Subcutaneous abdominal adipose tissue (tissue), 5 donors: ENCODE data around the gene IDI1.

ENCODE experiments used
- H3K27ac ChIP-seq: one replicate; pipeline ENCODE4 v1.7.0; 2013; ENCODE audit warnings: low read depth, mild to moderate bottlenecking, inconsistent platforms, low read length, moderate library complexity
- H3K27me3 ChIP-seq, 5 donors: one replicate each; pipeline ENCODE4 v1.7.0; 2013; ENCODE audit warnings: low read length in 5 of 5, inconsistent platforms in 1 of 5; ENCODE audit not compliant: control insufficient read depth in 5 of 5, insufficient read depth in 4 of 5
- H3K36me3 ChIP-seq, 5 donors: one replicate each; pipeline ENCODE4 v1.7.0; 2013; ENCODE audit warnings: low read length in 5 of 5; ENCODE audit not compliant: control insufficient read depth in 5 of 5, insufficient read depth in 5 of 5
- H3K4me1 ChIP-seq, 5 donors: one replicate each; pipeline ENCODE4 v1.7.0; 2013; ENCODE audit warnings: low read length in 5 of 5, mild to moderate bottlenecking in 3 of 5, moderate library complexity in 1 of 5; ENCODE audit not compliant: control insufficient read depth in 5 of 5, insufficient read depth in 5 of 5
- H3K4me3 ChIP-seq, 5 donors: one replicate each; pipeline ENCODE4 v1.7.0; 2013; ENCODE audit warnings: low read length in 5 of 5, low read depth in 1 of 5
- H3K9ac ChIP-seq, 5 donors: one replicate each; pipeline ENCODE4 v1.7.0; 2013; ENCODE audit warnings: low read length in 5 of 5, mild to moderate bottlenecking in 4 of 5, moderate library complexity in 3 of 5
- H3K9me3 ChIP-seq, 5 donors: one replicate each; pipeline ENCODE4 v1.7.0; 2013; ENCODE audit warnings: low read length in 5 of 5; ENCODE audit not compliant: control insufficient read depth in 5 of 5
- donor health status: healthy.
- donor health status: healthy.
- donor health status: healthy.
- donor health status: healthy.
- donor health status: healthy.

The IDI1 gene

DNA sequence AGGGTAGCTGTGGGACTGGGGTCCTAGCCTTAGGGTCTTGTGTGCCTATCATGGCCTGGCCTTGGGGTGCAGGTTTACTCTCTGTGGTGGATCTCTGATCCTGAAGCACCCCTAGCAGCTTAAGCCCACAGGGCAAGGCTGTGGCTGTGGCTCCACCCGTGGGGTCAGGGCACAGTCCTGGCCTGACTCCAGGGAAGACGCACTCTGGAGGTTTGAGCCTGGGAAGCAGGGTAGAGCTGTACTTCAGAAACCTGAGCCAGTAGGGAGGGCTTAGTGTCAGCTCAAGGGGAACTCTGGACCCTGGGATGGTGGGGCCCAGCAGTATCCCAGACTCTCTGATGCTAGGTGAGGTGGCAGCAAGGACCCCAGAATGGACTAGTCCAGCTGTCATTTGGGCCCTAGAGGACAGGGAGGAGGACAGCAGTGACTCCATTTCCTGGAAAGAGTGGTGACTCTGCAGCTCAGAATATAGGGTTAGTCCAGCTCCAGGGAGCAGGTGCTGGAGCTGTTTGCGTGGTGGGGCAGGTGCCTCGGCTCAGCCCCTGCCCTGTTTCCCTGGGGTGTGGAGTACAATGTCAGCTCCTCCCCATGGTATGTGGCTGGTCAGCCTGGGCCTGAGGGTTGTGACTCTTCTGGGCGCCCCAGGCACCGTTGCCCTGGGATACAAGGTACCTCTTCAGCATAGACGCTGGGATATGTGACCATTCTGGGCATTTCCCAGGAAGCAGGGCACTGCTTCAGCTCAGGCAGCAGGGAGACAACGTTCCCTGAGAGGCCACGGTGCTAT is 44.8 kb downstream of the IDI1 start:
- no peaks in the 10 kb centered on the region for H3K27me3 ChIP-seq
- H3K4me1 ChIP-seq: peaks cover 0 to 6% (median 0%) of the 10 kb centered on the region in 5 donors
- peaks cover 32 to 100% (median 92%) of the 10 kb centered on the region in 5 donors for H3K36me3 ChIP-seq

GRCh38 chr10:1002425-1003006 is 46.4 kb downstream of the IDI1 start:
- H3K4me3 ChIP-seq: no peak overlapping the region
- peaks cover 0 to 6% (median 0%) of the 10 kb centered on the region in 5 donors for H3K4me1 ChIP-seq
- peaks cover 0 to 14% (median 7%) of the 10 kb centered on the region in 5 donors for H3K9me3 ChIP-seq
- no peaks in the 10 kb centered on the region for H3K27me3 ChIP-seq
- H3K27ac ChIP-seq: no peak overlapping the region
- H3K9ac ChIP-seq: no peak overlapping the region
- peaks cover 27 to 100% (median 94%) of the 10 kb centered on the region in 5 donors for H3K36me3 ChIP-seq

More for the DNA sequence above, 44.8 kb downstream of the IDI1 start:
- peaks cover 0 to 14% (median 7%) of the 10 kb centered on the region in 5 donors for H3K9me3 ChIP-seq
- H3K27ac ChIP-seq: no peak overlapping the region
- H3K4me3 ChIP-seq: no peak overlapping the region
- H3K9ac ChIP-seq: no peak overlapping the region

DNA sequence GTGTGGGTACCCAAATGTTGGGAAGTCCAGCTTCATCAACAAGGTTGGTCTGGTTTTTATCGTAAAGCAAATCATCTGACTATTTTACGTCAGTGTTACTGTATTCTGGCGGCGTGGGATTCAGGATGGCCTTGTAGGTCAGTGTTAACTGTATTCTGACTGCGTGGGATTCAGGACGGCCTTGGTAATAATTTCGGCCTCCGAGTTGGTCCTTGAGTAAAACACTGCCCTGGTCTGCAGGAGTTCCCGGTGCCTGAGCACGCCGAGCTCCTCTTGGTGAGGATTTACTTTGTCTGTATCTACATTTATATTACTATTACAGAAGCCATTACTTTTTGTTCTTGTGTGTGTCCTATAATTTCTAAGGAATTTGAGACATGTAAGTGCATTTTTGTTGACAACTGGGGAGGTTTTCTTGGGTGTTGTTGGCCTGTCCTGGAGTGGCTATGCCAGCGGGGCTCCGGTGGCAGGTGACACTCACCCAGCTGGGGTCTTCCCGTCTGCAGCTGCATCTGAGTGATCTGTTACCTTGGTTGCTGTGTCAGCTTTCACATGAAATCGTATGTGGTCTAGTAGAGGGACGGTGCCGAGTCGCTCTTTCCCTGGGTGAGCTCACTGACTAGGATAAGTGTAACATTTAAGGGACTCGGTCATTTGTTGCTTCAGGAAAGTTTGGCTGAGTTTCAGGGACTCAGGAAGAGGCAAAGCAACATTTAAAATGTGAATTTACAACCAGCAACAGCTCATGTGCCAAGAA is 51.5 kb downstream of the IDI1 start:
- Histone ChIP-seq H3K27me3 (no peaks in the 10 kb centered on the region), H3K4me3 (no peak overlapping the region), H3K9me3 (peaks cover 0 to 5% (median 0%) of the 10 kb centered on the region in 5 donors), H3K27ac (no peak overlapping the region), H3K36me3 (peaks cover 15 to 78% (median 71%) of the 10 kb centered on the region in 5 donors), H3K9ac (no peak overlapping the region), H3K4me1 (peaks cover 0 to 16% (median 10%) of the 10 kb centered on the region in 5 donors)

GRCh38 chr10:996031-996430 is 52.9 kb downstream of the IDI1 start:
- Histone ChIP-seq H3K9me3 (no peaks in the 10 kb centered on the region), H3K36me3 (peaks cover 6 to 64% (median 63%) of the 10 kb centered on the region in 5 donors), H3K27ac (no peak overlapping the region), H3K4me3 (no peak overlapping the region), H3K27me3 (no peaks in the 10 kb centered on the region), H3K9ac (no peak overlapping the region), H3K4me1 (peaks cover 0 to 19% (median 11%) of the 10 kb centered on the region in 5 donors)

DNA sequence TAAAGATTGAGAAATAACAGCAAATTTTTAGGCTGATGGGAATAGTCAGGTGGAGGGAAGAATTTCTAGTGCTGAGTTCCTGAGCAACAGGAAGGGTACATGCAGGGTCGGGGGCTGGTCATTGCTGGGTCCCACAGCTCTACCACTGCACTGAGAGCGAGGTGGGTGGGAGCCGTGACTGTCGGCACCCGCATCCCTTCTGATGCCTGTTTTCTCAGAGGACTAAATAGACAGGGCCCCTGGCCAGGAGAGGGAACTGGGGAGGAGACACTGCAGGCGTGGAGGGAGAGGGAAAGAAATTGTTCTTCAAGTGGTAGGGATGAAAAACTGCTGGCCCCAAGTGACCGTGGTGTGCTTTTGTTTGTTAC is 53.4 kb downstream of the IDI1 start:
- Histone ChIP-seq H3K9me3 (no peaks in the 10 kb centered on the region), H3K9ac (no peak overlapping the region), H3K4me1 (peaks cover 0 to 23% (median 11%) of the 10 kb centered on the region in 5 donors), H3K36me3 (peaks cover 2 to 63% (median 62%) of the 10 kb centered on the region in 5 donors), H3K27me3 (no peaks in the 10 kb centered on the region), H3K4me3 (no peak overlapping the region), H3K27ac (no peak overlapping the region)

DNA sequence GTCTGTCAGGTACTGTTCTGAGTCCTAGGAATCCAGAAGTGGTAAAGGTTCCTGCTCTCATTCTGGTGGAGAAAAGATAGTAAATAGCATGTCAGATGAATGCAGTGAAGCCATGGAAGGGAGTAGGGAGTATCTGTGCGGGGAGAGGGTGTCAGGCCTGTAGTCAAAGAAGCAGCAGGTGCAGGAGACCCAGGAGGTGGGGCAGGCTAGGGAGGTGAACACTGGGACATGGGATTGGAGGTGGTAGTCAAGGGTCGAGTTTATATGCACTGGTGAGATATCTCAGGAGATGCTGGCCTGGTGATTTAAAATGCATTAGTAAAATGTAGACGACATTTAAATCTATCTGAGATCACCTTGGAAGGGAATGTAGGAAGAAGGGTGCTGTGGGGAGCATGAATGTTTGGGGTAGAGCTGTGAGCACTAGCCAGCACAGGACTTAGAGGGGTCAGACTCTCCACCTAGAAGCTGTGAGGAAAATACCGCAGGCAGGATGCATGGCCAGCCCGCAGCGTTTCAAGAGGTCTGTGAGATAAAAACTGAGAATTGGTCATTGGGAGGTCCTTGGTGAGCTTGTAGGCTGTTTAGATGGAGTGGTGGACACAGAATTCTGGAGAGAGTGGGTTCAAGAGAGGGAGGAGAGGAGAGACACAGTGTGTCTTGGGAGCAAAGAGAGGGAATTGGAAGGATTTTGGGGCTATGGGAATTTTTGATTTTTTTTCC is 53.9 kb downstream of the IDI1 start:
- H3K9ac ChIP-seq: no peak overlapping the region
- H3K36me3 ChIP-seq: peaks cover 2 to 59% (median 57%) of the 10 kb centered on the region in 5 donors
- H3K27ac ChIP-seq: peak overlapping the region; percentile 59
- no peaks in the 10 kb centered on the region for H3K27me3 ChIP-seq
- H3K9me3 ChIP-seq: no peaks in the 10 kb centered on the region
- H3K4me1 ChIP-seq: peaks cover 0 to 24% (median 11%) of the 10 kb centered on the region in 5 donors
- no peak overlapping the region for H3K4me3 ChIP-seq

DNA sequence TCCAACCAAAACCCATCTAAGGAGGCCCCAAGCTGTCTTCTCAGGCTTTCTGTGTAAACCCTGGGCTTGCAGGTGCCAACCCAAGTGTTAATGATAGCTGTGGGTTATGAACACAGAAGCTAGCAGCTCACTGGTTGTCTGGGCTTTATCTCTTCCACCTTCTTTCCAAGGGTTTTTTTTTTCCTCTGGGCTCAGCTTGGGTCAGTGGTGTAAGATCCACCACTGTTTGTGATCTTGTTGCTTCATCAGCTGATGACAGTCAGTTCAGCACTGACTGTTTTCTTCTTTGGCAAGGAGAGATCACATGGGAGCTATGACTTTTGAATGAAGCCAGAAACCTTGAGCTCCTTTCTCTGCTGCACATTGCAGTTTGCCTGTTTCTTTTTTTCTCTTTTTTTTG is 56.0 kb downstream of the IDI1 start:
- Histone ChIP-seq H3K9me3 (no peaks in the 10 kb centered on the region), H3K4me1 (peaks cover 0 to 38% (median 26%) of the 10 kb centered on the region in 5 donors), H3K27ac (peak overlapping the region; percentile 59), H3K9ac (no peak overlapping the region), H3K27me3 (no peaks in the 10 kb centered on the region), H3K4me3 (no peak overlapping the region), H3K36me3 (peaks cover 2 to 38% (median 36%) of the 10 kb centered on the region in 5 donors)

- Histone ChIP-seq H3K9me3 (no peaks in the 10 kb centered on the region), H3K27me3 (no peaks in the 10 kb centered on the region), H3K36me3 (peaks cover 2 to 34% (median 32%) of the 10 kb centered on the region in 5 donors), H3K4me3 (no peak overlapping the region), H3K27ac (peak overlapping the region; percentile 59), H3K9ac (no peak overlapping the region), H3K4me1 (peaks cover under 1 to 42% (median 29%) of the 10 kb centered on the region in 5 donors)
These were observed 56.5 kb downstream of the IDI1 start for GRCh38 chr10:992467-992866.

DNA sequence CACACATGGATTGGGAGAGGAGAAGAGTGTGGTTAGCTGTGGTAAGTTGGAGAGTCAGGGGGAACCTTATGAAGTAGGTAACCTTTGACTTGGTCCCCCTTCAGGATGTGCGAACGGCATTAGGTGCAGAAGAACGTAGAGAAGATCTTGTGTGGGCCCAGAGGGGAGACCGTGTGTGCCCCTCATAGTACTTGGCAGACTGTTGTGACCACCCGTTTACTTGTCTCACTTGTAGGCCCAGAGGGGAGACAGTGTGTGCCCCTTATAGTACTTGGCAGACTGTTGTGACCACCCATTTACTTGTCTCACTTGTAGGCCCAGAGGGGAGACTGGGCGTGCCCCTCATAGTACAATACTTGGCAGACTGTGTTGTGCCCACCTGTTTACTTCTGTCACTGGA is 58.1 kb downstream of the IDI1 start:
- no peak overlapping the region for H3K27ac ChIP-seq
- H3K9me3 ChIP-seq: no peaks in the 10 kb centered on the region
- no peak overlapping the region for H3K9ac ChIP-seq
- H3K4me3 ChIP-seq: no peak overlapping the region
- H3K27me3 ChIP-seq: no peaks in the 10 kb centered on the region
- H3K4me1 ChIP-seq: peaks cover 4 to 52% (median 41%) of the 10 kb centered on the region in 5 donors
- peaks cover 2 to 19% (median 16%) of the 10 kb centered on the region in 5 donors for H3K36me3 ChIP-seq
